Suprapubic skin (tissue), 3 donors: ENCODE results near the gene NUP37.

Source experiments
- EP300 ChIP-seq: sonication (generic); formaldehyde crosslinking; IDR thresholded peaks from one replicate; pipeline ENCODE4 v1.6.1; 2017; ENCODE audit warnings: antibody characterized with exemption
- TF ChIP-seq, protein P1 (sequence below), 2 donors: fragments of 200-600 bp in 1 of 2; fragments of 450-650 bp in 1 of 2; sonication (generic) in 1 of 2; IDR thresholded peaks; one replicate each; pipeline ENCODE4 v1.5.1; 2016 to 2019; ENCODE audit warnings: antibody characterized with exemption in 2 of 2, mild to moderate bottlenecking in 1 of 2, moderate library complexity in 1 of 2

GRCh38 chr12:102062419-102062806 lies 57.5 kb downstream of the NUP37 start:
- TF ChIP-seq EP300, result peak; percentile 28
- TF ChIP-seq, protein P1, sequence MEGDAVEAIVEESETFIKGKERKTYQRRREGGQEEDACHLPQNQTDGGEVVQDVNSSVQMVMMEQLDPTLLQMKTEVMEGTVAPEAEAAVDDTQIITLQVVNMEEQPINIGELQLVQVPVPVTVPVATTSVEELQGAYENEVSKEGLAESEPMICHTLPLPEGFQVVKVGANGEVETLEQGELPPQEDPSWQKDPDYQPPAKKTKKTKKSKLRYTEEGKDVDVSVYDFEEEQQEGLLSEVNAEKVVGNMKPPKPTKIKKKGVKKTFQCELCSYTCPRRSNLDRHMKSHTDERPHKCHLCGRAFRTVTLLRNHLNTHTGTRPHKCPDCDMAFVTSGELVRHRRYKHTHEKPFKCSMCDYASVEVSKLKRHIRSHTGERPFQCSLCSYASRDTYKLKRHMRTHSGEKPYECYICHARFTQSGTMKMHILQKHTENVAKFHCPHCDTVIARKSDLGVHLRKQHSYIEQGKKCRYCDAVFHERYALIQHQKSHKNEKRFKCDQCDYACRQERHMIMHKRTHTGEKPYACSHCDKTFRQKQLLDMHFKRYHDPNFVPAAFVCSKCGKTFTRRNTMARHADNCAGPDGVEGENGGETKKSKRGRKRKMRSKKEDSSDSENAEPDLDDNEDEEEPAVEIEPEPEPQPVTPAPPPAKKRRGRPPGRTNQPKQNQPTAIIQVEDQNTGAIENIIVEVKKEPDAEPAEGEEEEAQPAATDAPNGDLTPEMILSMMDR (IDR thresholded peaks at IDR 0.05), result no peak
